Bone marrow (tissue), 2 donors: ENCODE measurements around the gene ZBP1.
A peak's percentile ranks its signal among the peaks of the same experiment; 100 is the strongest.
"Not testable (repeated sequence)": the region's sequence is repeated elsewhere in the genome, so short reads cannot be mapped to it uniquely, and the experiment has no call there.

Experiments
- DNase-seq, 2 donors: peaks; one replicate each; lab custom pipeline; 2025; lab: John Stamatoyannopoulos, UW

Gene ZBP1

GRCh38 chr20:57647006-57647932, 27.0 kb upstream of the ZBP1 start:
- no peak for DNase-seq

GRCh38 chr20:57638895-57639236, 18.6 kb upstream of the ZBP1 start:
- no peak for DNase-seq

- no peak for DNase-seq
Observed at GRCh38 chr20:57638173-57638894, 18.1 kb upstream of the ZBP1 start.

- DNase-seq = no peak
Observed at GRCh38 chr20:57633945-57634491, 13.8 kb upstream of the ZBP1 start.

GRCh38 chr20:57632286-57632685, 12.1 kb upstream of the ZBP1 start:
- no peak for DNase-seq

GRCh38 chr20:57630061-57630460, 9.8 kb upstream of the ZBP1 start:
- DNase-seq = no peak

GRCh38 chr20:57629491-57629901, 9.3 kb upstream of the ZBP1 start:
- not testable (repeated sequence) for DNase-seq

GRCh38 chr20:57628962-57629308, 8.7 kb upstream of the ZBP1 start:
- not testable (repeated sequence) for DNase-seq

GRCh38 chr20:57628047-57628961, 8.1 kb upstream of the ZBP1 start:
- DNase-seq = peak; percentile 17 to 80

- no peak for DNase-seq
Observed at GRCh38 chr20:57627339-57627738, 7.1 kb upstream of the ZBP1 start.

- DNase-seq = no peak
Observed at GRCh38 chr20:57625978-57626377, 5.8 kb upstream of the ZBP1 start.

GRCh38 chr20:57625181-57625958, 5.1 kb upstream of the ZBP1 start:
- DNase-seq = no peak

GRCh38 chr20:57624124-57624523, 3.9 kb upstream of the ZBP1 start:
- no peak for DNase-seq

- DNase-seq = no peak
Observed at GRCh38 chr20:57622579-57623381, 2.6 kb upstream of the ZBP1 start.

GRCh38 chr20:57622201-57622570, 2.0 kb upstream of the ZBP1 start:
- DNase-seq = no peak

GRCh38 chr20:57621421-57622200, 1.4 kb upstream of the ZBP1 start:
- no peak for DNase-seq

- DNase-seq = no peak
Observed at GRCh38 chr20:57620999-57621398, 773 bp upstream of the ZBP1 start.

- peak in 1 of 2 donors; percentile 23 for DNase-seq
Observed at GRCh38 chr20:57619051-57619831, 985 bp downstream of the ZBP1 start.

- no peak for DNase-seq
Observed at GRCh38 chr20:57618764-57619050, 1.5 kb downstream of the ZBP1 start.
